OCI-LY1 (cell line): ENCODE data around the gene TRMT44.

ENCODE experiments used
- H2AFZ ChIP-seq: fragments of 200-600 bp; sonication (generic), shearing (Covaris generic); 2 replicates; pipeline ENCODE4 v1.6.0; 2014; ENCODE audit warnings: antibody characterized with exemption, mild to moderate bottlenecking, low read length
- H3F3A ChIP-seq: fragments of 200-600 bp; sonication (generic), shearing (Covaris generic); 2 replicates; pipeline ENCODE4 v1.6.0; 2014; ENCODE audit warnings: mild to moderate bottlenecking, antibody characterized with exemption, low read length, moderate library complexity; ENCODE audit not compliant: insufficient read depth
- H3K27ac ChIP-seq: fragments of 200-600 bp; sonication (generic); 2 replicates; pipeline ENCODE4 v1.5.1; 2014; ENCODE audit warnings: low read length, mixed run types, mild to moderate bottlenecking, low read depth; ENCODE audit not compliant: poor library complexity, severe bottlenecking
- H3K27me3 ChIP-seq: fragments of 200-600 bp; sonication (generic); 2 replicates; pipeline ENCODE4 v1.6.0; 2014; ENCODE audit warnings: antibody characterized with exemption, mild to moderate bottlenecking, low read length, moderate library complexity; ENCODE audit not compliant: insufficient read depth
- H3K36me3 ChIP-seq: fragments of 200-600 bp; sonication (generic); 2 replicates; pipeline ENCODE4 v1.6.1; 2014; ENCODE audit warnings: mild to moderate bottlenecking, antibody characterized with exemption, low read length, moderate library complexity, mixed read lengths; ENCODE audit not compliant: insufficient read depth
- H3K4me1 ChIP-seq: fragments of 200-600 bp; sonication (generic); 2 replicates; pipeline ENCODE4 v1.5.1; 2014; ENCODE audit warnings: mild to moderate bottlenecking, low read length, moderate library complexity; ENCODE audit not compliant: insufficient read depth, severe bottlenecking
- H3K4me2 ChIP-seq: fragments of 200-600 bp; sonication (generic), shearing (Covaris generic); 2 replicates; pipeline ENCODE4 v1.6.1; 2014; ENCODE audit warnings: low read length
- H3K4me3 ChIP-seq: fragments of 200-600 bp; sonication (generic); 2 replicates; pipeline ENCODE4 v1.5.1; 2014; ENCODE audit warnings: low read length, low read depth, mild to moderate bottlenecking, mixed read lengths; ENCODE audit not compliant: poor library complexity, severe bottlenecking
- H3K79me2 ChIP-seq: fragments of 200-600 bp; shearing (Covaris generic); 2 replicates; pipeline ENCODE4 v1.6.1; 2016; ENCODE audit warnings: mixed run types, low read length, mixed read lengths; ENCODE audit not compliant: insufficient read depth
- H3K9ac ChIP-seq: fragments of 200-600 bp; sonication (generic), shearing (Covaris generic); 2 replicates; pipeline ENCODE4 v1.6.1; 2014; ENCODE audit warnings: mild to moderate bottlenecking, low read length, mixed read lengths
- H3K9me2 ChIP-seq: fragments of 200-600 bp; sonication (generic), shearing (Covaris generic); 2 replicates; pipeline ENCODE4 v1.6.1; 2014; ENCODE audit warnings: low read depth, mild to moderate bottlenecking, low read length, mixed read lengths
- H3K9me3 ChIP-seq: fragments of 200-600 bp; shearing (Covaris generic); 2 replicates; pipeline ENCODE4 v1.6.1; 2014; ENCODE audit warnings: low read length, mixed read lengths
- H4K20me1 ChIP-seq: fragments of 200-600 bp; sonication (generic), shearing (Covaris generic); 2 replicates; pipeline ENCODE4 v1.6.0; 2016; ENCODE audit warnings: mild to moderate bottlenecking, low read length; ENCODE audit not compliant: insufficient read depth
- CTCF ChIP-seq: fragments of 200-600 bp; sonication (generic), shearing (Covaris generic); IDR thresholded peaks from 2 replicates; pipeline ENCODE4 v1.5.1; 2017; ENCODE audit warnings: mild to moderate bottlenecking, antibody characterized with exemption, low read length, moderate library complexity, mixed read lengths
- EZH2 ChIP-seq: fragments of 200-600 bp; sonication (generic), shearing (Covaris generic); IDR thresholded peaks from 2 replicates; pipeline ENCODE4 v1.8.0; 2017; ENCODE audit warnings: borderline replicate concordance, mixed run types, mild to moderate bottlenecking, antibody characterized with exemption, low read length, moderate library complexity, mixed read lengths

The TRMT44 gene

GRCh38 chr4:8477095-8477635 is 36.6 kb downstream of the TRMT44 start:
- no peaks in the 10 kb centered on the region for H4K20me1 ChIP-seq
- no peaks in the 10 kb centered on the region for H3K27me3 ChIP-seq
- H3K79me2 ChIP-seq: no peaks in the 10 kb centered on the region
- no peak overlapping the region for H3K4me2 ChIP-seq
- no peaks in the 10 kb centered on the region for H3K9me3 ChIP-seq
- no peaks in the 10 kb centered on the region for H3K4me1 ChIP-seq
- no peaks in the 10 kb centered on the region for H3F3A ChIP-seq
- H2AFZ ChIP-seq: no peak overlapping the region
- H3K9ac ChIP-seq: no peak overlapping the region
- no peak for TF ChIP-seq CTCF
- TF ChIP-seq EZH2: no peak
- no peak overlapping the region for H3K27ac ChIP-seq
- no peaks in the 10 kb centered on the region for H3K9me2 ChIP-seq
- no peaks in the 10 kb centered on the region for H3K36me3 ChIP-seq
- no peak overlapping the region for H3K4me3 ChIP-seq

- Histone ChIP-seq H3K9ac (no peak overlapping the region), H3K9me2 (no peaks in the 10 kb centered on the region), H3K4me2 (no peak overlapping the region), H3K4me3 (no peak overlapping the region), H2AFZ (no peak overlapping the region), H3K4me1 (no peaks in the 10 kb centered on the region), H3K27ac (no peak overlapping the region), H3F3A (no peaks in the 10 kb centered on the region), H3K27me3 (no peaks in the 10 kb centered on the region), H3K79me2 (no peaks in the 10 kb centered on the region), H3K36me3 (no peaks in the 10 kb centered on the region), H3K9me3 (no peaks in the 10 kb centered on the region), H4K20me1 (no peaks in the 10 kb centered on the region)
- TF ChIP-seq CTCF (no peak), EZH2 (no peak)
These were observed 37.1 kb downstream of the TRMT44 start for GRCh38 chr4:8477676-8478075.

- Histone ChIP-seq H4K20me1 (no peaks in the 10 kb centered on the region), H3K9ac (no peak overlapping the region), H3K27ac (no peak overlapping the region), H3K4me2 (no peak overlapping the region), H2AFZ (no peak overlapping the region), H3K27me3 (no peaks in the 10 kb centered on the region), H3K9me2 (no peaks in the 10 kb centered on the region), H3K9me3 (no peaks in the 10 kb centered on the region), H3K36me3 (no peaks in the 10 kb centered on the region), H3F3A (no peaks in the 10 kb centered on the region), H3K4me1 (no peaks in the 10 kb centered on the region), H3K79me2 (no peaks in the 10 kb centered on the region), H3K4me3 (no peak overlapping the region)
- TF ChIP-seq CTCF (no peak), EZH2 (no peak)
These were observed 37.8 kb downstream of the TRMT44 start for GRCh38 chr4:8478371-8478770.
